Thyroid gland (tissue), 4 donors: ENCODE results near the gene FGF11.

Experiments used
- CTCF ChIP-seq, 6 experiments: fragments of 200-600 bp in 3 of 6; fragments of 450-650 bp in 3 of 6; sonication (generic) in 3 of 6; IDR thresholded peaks; one replicate each; pipeline ENCODE4 v1.5.1; 2016 to 2019; ENCODE audit warnings: antibody characterized with exemption in 6 of 6, mild to moderate bottlenecking in 2 of 6, inconsistent platforms in 1 of 6, moderate library complexity in 1 of 6
- POLR2A ChIP-seq, 2 donors: fragments of 450-650 bp; IDR thresholded peaks; one replicate each; pipeline ENCODE4 v1.6.1; 2017; ENCODE audit warnings: antibody characterized with exemption in 2 of 2, mild to moderate bottlenecking in 2 of 2, moderate library complexity in 1 of 2

- no peak for TF ChIP-seq CTCF (IDR thresholded peaks at IDR 0.05)
- TF ChIP-seq POLR2A (IDR thresholded peaks at IDR 0.05) = no peak
These were observed 48.0 kb upstream of the FGF11 start for GRCh38 chr17:7391307-7391706.
